IMR-90 (cell line): ENCODE results near the gene SEZ6L2. TPM values are rescaled to one million over a fixed set of nuclear protein-coding genes. Genes with fewer than 3 reads are reported as not detected.

Source experiments
- ATAC-seq: fragments of 200-7000 bp; cut with Tn5 transposase; 2 replicates; pipeline ENCODE4 v1.9.1; 2020; ENCODE audit warnings: low read depth, mild to moderate bottlenecking, moderate library complexity
- BruUV-seq: library from RNA; stranded (reverse); fragments of 400-500 nt; replicated peaks from 2 replicates; lab custom pipeline; 2021; lab: Mats Ljungman, UMichigan
- CTCF ChIA-PET: fragments of 300-600 bp; formaldehyde crosslinking; extraction: SDS; loops from one replicate; lab custom pipeline; 2021; ENCODE audit warnings: antibody characterized with exemption; lab: Yijun Ruan, JAX
- POLR2A ChIA-PET: fragments of 300-600 bp; sonication (Branson Sonifier 250); formaldehyde crosslinking; loops from one replicate; lab custom pipeline; 2022; ENCODE audit warnings: antibody characterized with exemption; ENCODE audit not compliant: unreplicated experiment; lab: Charles Lee
- DNase-seq: peaks from one replicate; pipeline ENCODE4 v3.0.0; 2013
- H2AFZ ChIP-seq: replicated peaks from 2 replicates; pipeline ENCODE3; 2013; ENCODE audit warnings: low read length, mild to moderate bottlenecking; ENCODE audit not compliant: poor library complexity
- H2AK5ac ChIP-seq: 2 replicates; pipeline ENCODE4 v1.6.1; 2013; ENCODE audit warnings: low read depth, low read length, inconsistent platforms
- H2AK9ac ChIP-seq: replicated peaks from 2 replicates; pipeline ENCODE3; 2013; ENCODE audit warnings: mild to moderate bottlenecking, low read depth, low read length, moderate library complexity; ENCODE audit not compliant: poor library complexity
- H2BK120ac ChIP-seq: 2 replicates; pipeline ENCODE4 v1.6.1; 2013; ENCODE audit warnings: low read depth, low read length, inconsistent platforms
- H2BK15ac ChIP-seq: 3 replicates; pipeline ENCODE4 v1.6.1; 2013; ENCODE audit warnings: low read depth, low read length, inconsistent platforms
- H2BK20ac ChIP-seq: 2 replicates; pipeline ENCODE4 v1.6.1; 2013; ENCODE audit warnings: low read depth, mild to moderate bottlenecking, inconsistent platforms, low read length, moderate library complexity
- H2BK5ac ChIP-seq: 2 replicates; pipeline ENCODE4 v1.6.1; 2013; ENCODE audit warnings: mild to moderate bottlenecking, low read depth, low read length, inconsistent platforms; ENCODE audit not compliant: poor library complexity, severe bottlenecking
- H3K14ac ChIP-seq: replicated peaks from 2 replicates; pipeline ENCODE4 v1.6.1; 2013; ENCODE audit warnings: low read depth, low read length, inconsistent platforms
- H3K18ac ChIP-seq: 2 replicates; pipeline ENCODE4 v1.6.1; 2013; ENCODE audit warnings: low read depth, low read length, control low read depth
- H3K23ac ChIP-seq: 2 replicates; pipeline ENCODE4 v1.6.1; 2013; ENCODE audit warnings: low read depth, low read length, inconsistent platforms
- H3K27ac ChIP-seq: 2 replicates; pipeline ENCODE4 v1.5.1; 2013; ENCODE audit warnings: mild to moderate bottlenecking, control low read depth, low read length; ENCODE audit not compliant: insufficient read depth
- H3K27me3 ChIP-seq: 2 replicates; pipeline ENCODE4 v1.6.1; 2013; ENCODE audit warnings: low read length; ENCODE audit not compliant: control insufficient read depth, insufficient read depth
- H3K36me3 ChIP-seq: 2 replicates; pipeline ENCODE4 v1.6.1; 2013; ENCODE audit warnings: low read length, mixed read lengths; ENCODE audit not compliant: control insufficient read depth, insufficient read depth
- H3K4ac ChIP-seq: 2 replicates; pipeline ENCODE4 v1.6.1; 2013; ENCODE audit warnings: low read depth, low read length, inconsistent platforms
- H3K4me1 ChIP-seq: 2 replicates; pipeline ENCODE4 v1.6.1; 2013; ENCODE audit warnings: low read length, mixed read lengths; ENCODE audit not compliant: control insufficient read depth, insufficient read depth
- H3K4me2 ChIP-seq: 2 replicates; pipeline ENCODE4 v1.6.1; 2013; ENCODE audit warnings: low read depth, mild to moderate bottlenecking, control low read depth, low read length, moderate library complexity
- H3K4me3 ChIP-seq: 2 replicates; pipeline ENCODE4 v1.5.1; 2013; ENCODE audit warnings: low read depth, mild to moderate bottlenecking, control low read depth, low read length, moderate library complexity; ENCODE audit not compliant: insufficient read depth
- H3K56ac ChIP-seq: 2 replicates; pipeline ENCODE4 v1.6.1; 2013; ENCODE audit warnings: low read length, inconsistent platforms; ENCODE audit not compliant: insufficient read depth; ENCODE audit errors: extremely low read depth
- H3K79me1 ChIP-seq, 2 experiments: 2 replicates each; pipeline ENCODE4 v1.6.1; 2013; ENCODE audit warnings: low read length in 2 of 2, inconsistent platforms in 1 of 2, low read depth in 1 of 2
- H3K9ac ChIP-seq: 2 replicates; pipeline ENCODE4 v1.6.1; 2013; ENCODE audit warnings: low read depth, low read length, control low read depth
- H3K9me1 ChIP-seq: 2 replicates; pipeline ENCODE4 v1.6.1; 2013; ENCODE audit warnings: low read length, inconsistent platforms; ENCODE audit not compliant: insufficient read depth
- H3K9me3 ChIP-seq: 2 replicates; pipeline ENCODE4 v1.6.1; 2013; ENCODE audit warnings: low read length; ENCODE audit not compliant: control insufficient read depth, insufficient read depth
- H4K20me1 ChIP-seq: 2 replicates; pipeline ENCODE4 v1.6.1; 2013; ENCODE audit warnings: low read length, inconsistent platforms; ENCODE audit not compliant: insufficient read depth
- H4K5ac ChIP-seq: 2 replicates; pipeline ENCODE4 v1.6.1; 2013; ENCODE audit warnings: mild to moderate bottlenecking, low read depth, low read length, control low read depth
- H4K8ac ChIP-seq, 2 experiments: 2 replicates each; pipeline ENCODE4 v1.6.1; 2013; ENCODE audit warnings: low read depth in 2 of 2, low read length in 2 of 2, control low read depth in 1 of 2, inconsistent platforms in 1 of 2
- H4K91ac ChIP-seq: 2 replicates; pipeline ENCODE4 v1.6.1; 2013; ENCODE audit warnings: low read depth, low read length, inconsistent platforms; ENCODE audit not compliant: insufficient read depth
- CEBPB ChIP-seq: IDR thresholded peaks from 2 replicates; pipeline ENCODE4 v1.6.1; 2012; ENCODE audit warnings: low read depth, low read length, improper control_type of control experiment
- CHD1 ChIP-seq: IDR thresholded peaks from 2 replicates; pipeline ENCODE4 v1.6.1; 2012; ENCODE audit warnings: low read depth, low read length, improper control_type of control experiment
- CTCF ChIP-seq: conservative IDR thresholded peaks from 2 replicates; pipeline ENCODE4 v1.5.1; 2012; ENCODE audit warnings: mild to moderate bottlenecking, low read depth, low read length, improper control_type of control experiment
- FOS ChIP-seq: fragments of 150-350 bp; IDR thresholded peaks from 2 replicates; pipeline ENCODE4 v1.6.1; 2016; ENCODE audit warnings: low read depth, low read length
- MAZ ChIP-seq: IDR thresholded peaks from 2 replicates; pipeline ENCODE4 v1.6.1; 2012; ENCODE audit warnings: low read depth, mild to moderate bottlenecking, low read length, improper control_type of control experiment, moderate library complexity, borderline replicate concordance
- POLR2A ChIP-seq: IDR thresholded peaks from 2 replicates; pipeline ENCODE4 v1.6.1; 2012; ENCODE audit warnings: mild to moderate bottlenecking, low read depth, low read length
- RAD21 ChIP-seq: IDR thresholded peaks from 2 replicates; pipeline ENCODE4 v1.6.1; 2012; ENCODE audit warnings: low read length, improper control_type of control experiment
- RCOR1 ChIP-seq: IDR thresholded peaks from 2 replicates; pipeline ENCODE4 v1.6.1; 2012; ENCODE audit warnings: mild to moderate bottlenecking, low read length, improper control_type of control experiment; ENCODE audit not compliant: insufficient replicate concordance
- RFX5 ChIP-seq: IDR thresholded peaks from 2 replicates; pipeline ENCODE4 v1.8.0; 2012; ENCODE audit warnings: low read depth, mild to moderate bottlenecking, low read length, moderate library complexity
- SMC3 ChIP-seq: fragments of 150-350 bp; IDR thresholded peaks from 2 replicates; pipeline ENCODE4 v1.6.1; 2016; ENCODE audit warnings: low read depth, mild to moderate bottlenecking, antibody characterized with exemption, low read length, moderate library complexity
- WGBS, 2 experiments: methylation state at CpG; one replicate each; pipeline versions ENCODE4 v1.1.5 to v1.1.7; 2013; ENCODE audit warnings: missing lambda C conversion rate in 2 of 2; ENCODE audit not compliant: insufficient read length in 1 of 2; ENCODE audit errors: extremely low coverage in 2 of 2; 5-methylcytosine and 5-hydroxymethylcytosine counted together
- dilution Hi-C: fragments of 300-500 bp; cut with HindIII; formaldehyde crosslinking; loops from one replicate; pipeline ENCODE4 v1.14.3; 2018; ENCODE audit warnings: low sequenced_read_pairs; ENCODE audit not compliant: unreplicated experiment
- in situ Hi-C: fragments of 300-500 bp; cut with MboI; formaldehyde crosslinking; loops from 3 replicates; pipeline ENCODE4 v1.14.3; 2019; ENCODE audit warnings: low sequenced_read_pairs, inconsistent platforms, mixed read lengths
- intact Hi-C: fragments of 100-400 bp; cut with micrococcal nuclease; formaldehyde crosslinking; loops from 2 replicates; pipeline ENCODE4 v1.10.0; 2022
- polyA plus RNA-seq, 3 experiments: library from polyadenylated mRNA; depleted of rRNA; stranded (reverse); fragments of >200 nt; gene quantifications; 2 replicates each; pipeline ENCODE4 v1.2.3, GENCODE V29; 2012; ENCODE audit warnings: low replicate concordance in 1 of 3
- total RNA-seq: library from RNA; depleted of rRNA; stranded (reverse); fragments of >200 nt; gene quantifications from 2 replicates; pipeline ENCODE4 v1.2.3, GENCODE V29; 2012

Gene SEZ6L2
- total and polyA plus RNA-seq, 2 of the 4 experiments (the other 2 are of a cell fraction) = 0.72 to 10.5 TPM

DNA sequence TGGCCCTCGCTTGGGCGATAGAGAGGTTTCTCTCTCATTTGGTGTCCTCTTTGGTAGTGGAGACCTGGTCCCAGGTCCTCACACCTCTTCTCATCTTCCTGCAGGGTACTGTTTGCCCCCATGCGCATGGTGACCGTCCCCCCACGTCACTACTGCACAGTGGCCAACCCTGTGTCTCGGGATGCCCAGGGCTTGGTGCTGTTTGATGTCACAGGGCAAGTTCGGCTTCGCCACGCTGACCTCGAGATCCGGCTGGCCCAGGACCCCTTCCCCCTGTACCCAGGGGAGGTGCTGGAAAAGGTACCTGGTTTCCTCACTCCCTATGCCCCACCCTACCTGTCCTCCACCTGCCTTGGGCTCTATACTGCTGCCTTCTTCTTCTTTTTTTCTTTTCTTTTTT lies 68.6 kb downstream of the SEZ6L2 start:
- Histone ChIP-seq H3K4me2 (no peak overlapping the region), H3K56ac (no peak overlapping the region), H4K20me1 (peaks cover 23% of the 10 kb centered on the region; the same call in 1 of the 2 replicates), H2BK15ac (no peak overlapping the region), H3K18ac (no peak overlapping the region), H2BK5ac (no peak overlapping the region), H3K4me3 (no peak overlapping the region), H2BK120ac (no peak overlapping the region), H2AK9ac (no peak overlapping the region), H3K27ac (no peak overlapping the region), H4K5ac (no peak overlapping the region), H2AK5ac (no peak overlapping the region), H3K9ac (no peak overlapping the region), H3K23ac (no peak overlapping the region), H4K91ac (no peak overlapping the region), H3K9me3 (no peaks in the 10 kb centered on the region), H3K9me1 (peaks cover 23% of the 10 kb centered on the region), H3K4me1 (peaks cover 14% of the 10 kb centered on the region), H3K36me3 (peaks cover 39% of the 10 kb centered on the region), H2BK20ac (no peak overlapping the region), H3K14ac (no peak overlapping the region), H4K8ac (no peak overlapping the region), H3K27me3 (no peaks in the 10 kb centered on the region), H3K79me1 (peaks cover 38 to 80% of the 10 kb centered on the region in 2 experiments), H3K4ac (no peak overlapping the region), H2AFZ (no peak overlapping the region)
- ChIA-PET POLR2A (no interaction called here), CTCF (no interaction called here)
- BruUV-seq = no TSS peak
- TF ChIP-seq FOS (no peak), RCOR1 (no peak), POLR2A (no peak), CEBPB (no peak), RAD21 (no peak), CHD1 (no peak), MAZ (no peak), CTCF (no peak), SMC3 (no peak), RFX5 (no peak)
- WGBS, 2 experiments = 85% methylated on average over 2 of the region's 11 CpGs; no CpG with 5 or more reads in 1 of the 2 experiments
- ATAC-seq = no peak
- in situ Hi-C loops (no loop called here), dilution Hi-C loops (no loop called here), intact Hi-C loops (no loop called here)
- DNase-seq = no peak
